Body of pancreas (tissue), 4 donors: Measurements from ENCODE around the gene KIAA1549. TPM values are rescaled to one million over a fixed set of nuclear protein-coding genes. Genes with fewer than 3 reads are reported as not detected.

Experiments
- ATAC-seq: fragments of 150-250 bp; one replicate; pipeline ENCODE4 v1.9.1; 2016
- DNase-seq, 4 donors: peaks; one replicate each; pipeline ENCODE4 v3.0.0-alpha.2; 2019
- H3K27ac ChIP-seq, 4 donors: fragments of 200-600 bp; sonication (generic); 1 replicate in 3 of 4; 2 replicates in 1 of 4; pipeline versions ENCODE4 v1.5.1 to v1.6.1; 2016 to 2019; ENCODE audit warnings: mild to moderate bottlenecking in 1 of 4, mixed read lengths in 1 of 4, moderate library complexity in 1 of 4
- H3K27me3 ChIP-seq, 2 donors: fragments of 200-600 bp; sonication (generic); one replicate each; pipeline ENCODE4 v1.6.0; 2016; ENCODE audit warnings: mild to moderate bottlenecking in 1 of 2
- H3K36me3 ChIP-seq, 2 donors: fragments of 200-600 bp; sonication (generic); replicated peaks in 1 of 2; 2 replicates each; pipeline ENCODE4 v1.5.1; 2016; ENCODE audit warnings: low read depth in 2 of 2; ENCODE audit not compliant: insufficient read depth in 1 of 2
- H3K4me1 ChIP-seq: fragments of 200-600 bp; sonication (generic); one replicate; pipeline ENCODE4 v1.6.0; 2016
- H3K4me3 ChIP-seq, 2 donors: fragments of 200-600 bp; sonication (generic); 1 replicate in 1 of 2; 2 replicates in 1 of 2; pipeline ENCODE4 v1.5.1; 2016 to 2019
- H3K9me3 ChIP-seq, 3 donors: fragments of 200-600 bp; sonication (generic); 1 replicate in 2 of 3; 2 replicates in 1 of 3; pipeline ENCODE4 v1.5.1; 2016
- POLR2A ChIP-seq, 3 donors: fragments of 450-650 bp; IDR thresholded peaks; one replicate each; pipeline ENCODE4 v1.6.1; 2016; ENCODE audit warnings: antibody characterized with exemption in 3 of 3, mild to moderate bottlenecking in 2 of 3
- WGBS, 2 donors: methylation state at CpG; one replicate each; pipeline ENCODE4 v1.1.5; 2017; 5-methylcytosine and 5-hydroxymethylcytosine counted together
- intact Hi-C: fragments of 100-400 bp; cut with DNase I; formaldehyde crosslinking; loops from one replicate; pipeline ENCODE4 v1.15.1; 2023
- total RNA-seq, 2 donors: library from RNA; depleted of rRNA; stranded (reverse); fragments of >200 nt; gene quantifications; one replicate each; pipeline ENCODE4 v1.1.0, GENCODE V29; 2016
- TF ChIP-seq, protein P1 (sequence below), 7 experiments: fragments of 450-650 bp in 4 of 7; fragments of 200-600 bp in 3 of 7; sonication (generic) in 3 of 7; IDR thresholded peaks; one replicate each; pipeline ENCODE4 v1.5.1; 2016 to 2019; ENCODE audit warnings: antibody characterized with exemption in 7 of 7

Gene KIAA1549
- total RNA-seq, 2 donors from 2014 or later: 5.3 to 6.0 TPM

- DNase-seq: no peak
- peaks cover 0 to 20% of the 10 kb centered on the region in 2 donors for H3K36me3 ChIP-seq
- intact Hi-C loops: no loop called here
- H3K9me3 ChIP-seq: no peaks in the 10 kb centered on the region
- no peaks in the 10 kb centered on the region for H3K27me3 ChIP-seq
- 90 to 94% methylated on average over 9 of the region's 9 CpGs for WGBS, 2 donors
- no peak for ATAC-seq
- H3K4me3 ChIP-seq: no peak overlapping the region
- TF ChIP-seq, protein P1, sequence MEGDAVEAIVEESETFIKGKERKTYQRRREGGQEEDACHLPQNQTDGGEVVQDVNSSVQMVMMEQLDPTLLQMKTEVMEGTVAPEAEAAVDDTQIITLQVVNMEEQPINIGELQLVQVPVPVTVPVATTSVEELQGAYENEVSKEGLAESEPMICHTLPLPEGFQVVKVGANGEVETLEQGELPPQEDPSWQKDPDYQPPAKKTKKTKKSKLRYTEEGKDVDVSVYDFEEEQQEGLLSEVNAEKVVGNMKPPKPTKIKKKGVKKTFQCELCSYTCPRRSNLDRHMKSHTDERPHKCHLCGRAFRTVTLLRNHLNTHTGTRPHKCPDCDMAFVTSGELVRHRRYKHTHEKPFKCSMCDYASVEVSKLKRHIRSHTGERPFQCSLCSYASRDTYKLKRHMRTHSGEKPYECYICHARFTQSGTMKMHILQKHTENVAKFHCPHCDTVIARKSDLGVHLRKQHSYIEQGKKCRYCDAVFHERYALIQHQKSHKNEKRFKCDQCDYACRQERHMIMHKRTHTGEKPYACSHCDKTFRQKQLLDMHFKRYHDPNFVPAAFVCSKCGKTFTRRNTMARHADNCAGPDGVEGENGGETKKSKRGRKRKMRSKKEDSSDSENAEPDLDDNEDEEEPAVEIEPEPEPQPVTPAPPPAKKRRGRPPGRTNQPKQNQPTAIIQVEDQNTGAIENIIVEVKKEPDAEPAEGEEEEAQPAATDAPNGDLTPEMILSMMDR (IDR thresholded peaks at IDR 0.05): no peak
- TF ChIP-seq POLR2A (IDR thresholded peaks at IDR 0.05): no peak
- no peaks in the 10 kb centered on the region for H3K4me1 ChIP-seq
- H3K27ac ChIP-seq: no peak overlapping the region
Measured at GRCh38 chr7:138866353-138866752, 114.8 kb downstream of the KIAA1549 start.

DNA sequence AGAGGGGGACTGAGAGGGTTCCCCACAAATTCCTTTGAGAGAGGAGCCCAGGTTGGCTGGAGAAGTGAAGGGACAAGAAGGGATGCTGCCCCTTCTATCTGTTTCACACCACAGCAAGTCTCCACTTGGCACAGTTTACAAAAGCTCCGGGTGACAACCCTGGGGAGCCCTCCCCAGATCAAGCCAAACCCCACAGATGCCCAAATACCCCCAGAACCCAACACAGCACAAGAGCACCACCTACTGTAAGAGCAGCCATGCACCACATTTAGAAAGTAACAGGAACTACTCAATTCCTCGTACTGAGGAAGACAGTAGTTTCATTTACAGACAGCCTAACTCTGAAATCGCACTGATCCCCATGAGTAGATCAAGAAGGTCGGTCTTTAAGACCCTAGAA, 115.3 kb downstream of the KIAA1549 start:
- Histone ChIP-seq H3K27ac (no peak overlapping the region), H3K9me3 (no peaks in the 10 kb centered on the region), H3K4me1 (no peaks in the 10 kb centered on the region), H3K4me3 (no peak overlapping the region), H3K27me3 (no peaks in the 10 kb centered on the region), H3K36me3 (peaks cover 0 to 19% of the 10 kb centered on the region in 2 donors)
- intact Hi-C loops: no loop called here
- TF ChIP-seq POLR2A (IDR thresholded peaks at IDR 0.05): no peak
- TF ChIP-seq, protein P1 (IDR thresholded peaks at IDR 0.05): no peak
- DNase-seq: no peak
- 78% methylated on average over 4 of the region's 4 CpGs for WGBS, 2 donors
- ATAC-seq: no peak

DNA sequence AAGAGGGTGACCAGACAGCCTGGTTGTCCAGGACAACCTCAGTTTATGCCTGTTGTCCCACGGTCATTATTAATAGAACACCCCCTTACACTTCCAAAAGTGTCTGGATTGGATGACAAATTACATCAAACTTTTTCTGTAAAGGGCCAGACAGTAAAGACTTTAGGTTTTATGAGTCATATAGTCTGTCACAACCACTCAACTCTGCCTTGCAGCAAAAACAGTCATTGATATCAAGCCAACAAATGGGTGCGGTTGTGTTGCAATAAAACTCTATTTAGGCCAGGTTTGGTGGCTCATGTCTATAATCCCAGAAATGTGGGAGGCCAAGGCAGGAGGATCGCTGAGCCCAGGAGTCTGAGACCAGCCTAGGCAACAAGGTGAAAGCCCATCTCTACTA, 116.5 kb downstream of the KIAA1549 start:
- H3K27ac ChIP-seq: no peak overlapping the region
- ATAC-seq: no peak
- no peaks in the 10 kb centered on the region for H3K9me3 ChIP-seq
- intact Hi-C loops: no loop called here
- no peaks in the 10 kb centered on the region for H3K4me1 ChIP-seq
- peaks cover 0 to 16% of the 10 kb centered on the region in 2 donors for H3K36me3 ChIP-seq
- H3K4me3 ChIP-seq: no peak overlapping the region
- no peak for TF ChIP-seq POLR2A (IDR thresholded peaks at IDR 0.05)
- TF ChIP-seq, protein P1 (IDR thresholded peaks at IDR 0.05): no peak
- no peak for DNase-seq
- H3K27me3 ChIP-seq: no peaks in the 10 kb centered on the region
- 87 to 89% methylated on average over 3 of the region's 3 CpGs for WGBS, 2 donors

DNA sequence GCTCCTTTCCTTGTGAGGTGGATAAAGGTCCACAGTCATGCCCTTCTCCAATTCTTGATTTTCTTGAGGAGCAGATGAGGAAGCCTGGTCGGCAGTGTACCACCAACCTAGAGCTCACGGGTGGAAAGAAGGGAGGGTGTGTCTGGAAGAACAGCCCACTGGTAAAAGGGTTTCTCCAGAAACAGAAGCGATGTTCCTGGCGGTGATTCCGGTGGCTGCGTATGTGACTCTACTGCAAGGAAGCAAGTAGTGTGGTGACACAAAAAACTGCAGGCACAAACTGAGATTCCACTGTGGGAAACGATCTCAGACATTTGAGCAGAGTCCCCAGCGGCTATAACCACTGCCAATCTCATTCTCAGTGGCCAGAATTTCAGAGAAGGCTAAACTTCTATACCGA, 117.3 kb downstream of the KIAA1549 start:
- H3K4me1 ChIP-seq: no peaks in the 10 kb centered on the region
- TF ChIP-seq, protein P1 (IDR thresholded peaks at IDR 0.05): no peak
- no peak for TF ChIP-seq POLR2A (IDR thresholded peaks at IDR 0.05)
- H3K27ac ChIP-seq: no peak overlapping the region
- 92 to 96% methylated on average over 9 of the region's 9 CpGs for WGBS, 2 donors
- no peaks in the 10 kb centered on the region for H3K9me3 ChIP-seq
- H3K4me3 ChIP-seq: no peak overlapping the region
- ATAC-seq (no peak), DNase-seq (no peak)
- H3K27me3 ChIP-seq: no peaks in the 10 kb centered on the region
- intact Hi-C loops: no loop called here
- H3K36me3 ChIP-seq: peaks cover 0 to 8% of the 10 kb centered on the region in 2 donors

DNA sequence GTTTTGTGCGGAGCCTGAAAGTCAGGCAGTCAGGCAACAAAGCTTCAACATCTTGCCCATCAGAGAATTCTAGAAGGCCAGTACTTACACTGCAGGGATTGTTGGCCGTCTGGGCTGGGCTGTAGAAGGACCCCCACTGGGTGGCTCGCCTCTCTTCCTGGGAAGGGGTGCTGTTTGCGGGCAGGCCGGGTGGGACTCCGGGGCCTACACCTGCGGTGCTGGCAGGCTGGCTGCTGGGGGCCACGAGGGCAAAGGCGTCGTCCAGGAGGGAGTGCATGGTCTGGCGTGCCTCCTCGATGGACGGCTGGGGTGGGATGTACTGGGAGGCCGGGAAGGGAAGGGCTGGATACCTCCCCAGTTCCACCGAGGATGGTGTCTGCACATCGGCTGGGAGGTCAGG, 120.1 kb downstream of the KIAA1549 start:
- peaks cover 0 to 7% of the 10 kb centered on the region in 2 donors for H3K36me3 ChIP-seq
- H3K4me1 ChIP-seq: no peaks in the 10 kb centered on the region
- intact Hi-C loops: no loop called here
- WGBS, 2 donors: 93 to 96% methylated on average over 8 to 16 of the region's 16 CpGs
- no peak for TF ChIP-seq POLR2A (IDR thresholded peaks at IDR 0.05)
- TF ChIP-seq, protein P1 (IDR thresholded peaks at IDR 0.05): no peak
- H3K9me3 ChIP-seq: peaks cover 0 to 7% (median 0%) of the 10 kb centered on the region in 3 donors
- DNase-seq (no peak), ATAC-seq (no peak)
- H3K27ac ChIP-seq: no peak overlapping the region
- no peaks in the 10 kb centered on the region for H3K27me3 ChIP-seq
- no peak overlapping the region for H3K4me3 ChIP-seq
